Memory B cell (primary cell): ENCODE results near the gene NT5DC3.

Experiments used
- ATAC-seq: fragments of 150-1000 bp; cut with Tn5 transposase; 2 replicates; pipeline ENCODE4 v1.10.0; 2021; ENCODE audit warnings: low read depth, mild to moderate bottlenecking, moderate library complexity
- DNase-seq, 2 donors: peaks; one replicate each; pipeline ENCODE4 v3.0.0; 2022; ENCODE audit warnings: low spot score in 2 of 2
- H3K27ac Mint-ChIP-seq: one replicate; pipeline ENCODE4 v1.8.0; 2022; ENCODE audit warnings: mild to moderate bottlenecking, moderate library complexity, mixed read lengths
- H3K27me3 Mint-ChIP-seq: one replicate; pipeline ENCODE4 v1.8.0; 2022; ENCODE audit warnings: mixed read lengths
- H3K36me3 Mint-ChIP-seq: one replicate; pipeline ENCODE4 v1.8.0; 2022; ENCODE audit warnings: mild to moderate bottlenecking, mixed read lengths
- H3K4me1 Mint-ChIP-seq: one replicate; pipeline ENCODE4 v1.8.0; 2022; ENCODE audit warnings: mixed read lengths
- H3K4me3 Mint-ChIP-seq: one replicate; pipeline ENCODE4 v1.8.0; 2022; ENCODE audit warnings: mild to moderate bottlenecking, moderate library complexity, mixed read lengths
- H3K9me3 Mint-ChIP-seq: one replicate; pipeline ENCODE4 v1.8.0; 2022; ENCODE audit warnings: mixed read lengths

The NT5DC3 gene

DNA sequence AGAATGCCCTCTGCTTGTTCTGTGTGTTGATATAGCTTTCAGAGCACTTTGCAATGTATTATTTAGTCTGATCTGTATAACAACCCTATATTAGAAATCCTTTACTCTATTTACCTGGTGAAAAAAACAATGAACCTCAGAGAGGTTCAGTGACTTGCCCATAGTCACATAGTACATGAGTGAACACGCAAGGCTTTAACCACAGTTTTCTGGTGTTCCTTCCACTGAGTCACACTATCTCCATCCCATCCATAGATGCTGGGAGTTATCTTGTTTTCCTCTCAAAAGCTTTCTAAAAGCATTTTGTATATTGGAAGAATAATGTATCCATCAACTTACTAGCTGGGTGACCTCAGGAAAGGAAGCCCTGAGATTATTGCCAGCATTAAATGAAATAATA lies 104.5 kb downstream of the NT5DC3 start:
- ATAC-seq, result no peak
- no peaks in the 10 kb centered on the region for H3K4me1 Mint-ChIP-seq

DNA sequence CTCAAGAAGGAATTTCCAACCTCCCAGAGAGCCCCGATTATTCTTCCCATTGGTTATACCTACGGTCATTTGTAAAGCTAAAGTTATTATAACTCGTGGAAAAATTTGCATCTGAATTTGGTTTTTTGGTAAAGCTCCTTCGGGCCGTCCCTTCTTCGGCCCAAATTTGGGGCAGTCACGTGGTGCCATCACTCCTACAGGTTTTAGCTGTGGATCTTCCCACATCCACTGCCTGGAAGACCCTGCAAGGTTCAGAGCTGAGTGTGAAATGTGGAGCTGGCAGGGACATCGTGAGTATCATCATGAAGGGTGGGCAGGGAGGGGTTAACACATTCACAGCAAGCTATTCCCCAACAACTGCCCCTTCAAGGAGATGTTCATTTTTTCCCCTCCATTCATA lies 105.7 kb downstream of the NT5DC3 start:
- Mint-ChIP-seq H3K4me3 (no peak overlapping the region), H3K27me3 (peaks cover 10% of the 10 kb centered on the region), H3K9me3 (peaks cover 3% of the 10 kb centered on the region), H3K36me3 (peaks cover 2% of the 10 kb centered on the region), H3K4me1 (no peaks in the 10 kb centered on the region), H3K27ac (no peak overlapping the region)
- DNase-seq (no peak), ATAC-seq (no peak)

More for the DNA sequence above, 104.5 kb downstream of the NT5DC3 start:
- no peak for DNase-seq
- H3K4me3 Mint-ChIP-seq, result no peak overlapping the region
- peaks cover 8% of the 10 kb centered on the region for H3K27me3 Mint-ChIP-seq
- H3K36me3 Mint-ChIP-seq, result peaks cover 2% of the 10 kb centered on the region
- H3K9me3 Mint-ChIP-seq, result peaks cover 2% of the 10 kb centered on the region
- no peak overlapping the region for H3K27ac Mint-ChIP-seq

DNA sequence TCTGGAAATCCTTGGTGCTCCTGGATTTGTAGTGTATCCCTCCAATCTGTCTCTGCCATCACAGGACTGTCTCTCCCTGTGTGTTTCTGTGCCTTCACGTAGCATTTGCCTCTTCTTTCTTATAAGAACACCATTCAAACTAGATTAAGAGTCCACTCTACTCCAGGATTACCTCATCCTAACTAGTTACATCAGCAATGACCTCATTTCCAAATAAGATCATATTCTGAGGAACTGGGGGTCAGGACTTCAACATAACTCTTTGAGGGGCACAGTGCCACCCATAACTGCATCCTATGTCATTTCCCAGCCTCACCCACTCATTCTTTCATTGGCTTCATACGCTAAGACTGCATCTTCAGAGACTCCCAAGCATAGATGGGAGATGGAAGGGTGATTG lies 106.2 kb downstream of the NT5DC3 start:
- ATAC-seq (no peak), DNase-seq (no peak)
- Mint-ChIP-seq H3K36me3 (peaks cover 2% of the 10 kb centered on the region), H3K27me3 (peaks cover 10% of the 10 kb centered on the region), H3K9me3 (peaks cover 3% of the 10 kb centered on the region), H3K27ac (no peak overlapping the region), H3K4me3 (no peak overlapping the region), H3K4me1 (no peaks in the 10 kb centered on the region)

DNA sequence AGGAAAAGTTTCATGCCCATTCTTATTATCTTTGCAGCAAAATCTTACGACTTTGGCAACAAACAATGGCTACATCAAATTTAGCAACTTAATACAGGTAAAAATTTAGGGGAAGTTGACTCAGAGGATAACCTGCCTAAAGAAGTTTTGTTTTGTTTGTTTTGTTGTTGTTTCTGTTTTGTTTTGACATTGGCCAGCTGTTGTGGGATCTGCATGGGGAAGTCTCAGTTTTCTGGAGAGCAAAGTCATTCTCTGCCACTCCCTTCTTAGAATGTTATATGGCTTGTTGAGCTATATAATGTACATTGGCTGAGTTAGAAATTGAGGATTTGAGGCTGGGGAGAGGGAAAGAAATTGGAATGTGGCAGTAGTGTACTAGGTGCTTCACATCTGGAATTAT lies 109.5 kb downstream of the NT5DC3 start:
- Mint-ChIP-seq H3K4me1 (no peaks in the 10 kb centered on the region), H3K27ac (no peak overlapping the region), H3K27me3 (peaks cover 6% of the 10 kb centered on the region), H3K9me3 (peaks cover 3% of the 10 kb centered on the region), H3K4me3 (no peak overlapping the region), H3K36me3 (peaks cover 2% of the 10 kb centered on the region)
- ATAC-seq (no peak), DNase-seq (no peak)

DNA sequence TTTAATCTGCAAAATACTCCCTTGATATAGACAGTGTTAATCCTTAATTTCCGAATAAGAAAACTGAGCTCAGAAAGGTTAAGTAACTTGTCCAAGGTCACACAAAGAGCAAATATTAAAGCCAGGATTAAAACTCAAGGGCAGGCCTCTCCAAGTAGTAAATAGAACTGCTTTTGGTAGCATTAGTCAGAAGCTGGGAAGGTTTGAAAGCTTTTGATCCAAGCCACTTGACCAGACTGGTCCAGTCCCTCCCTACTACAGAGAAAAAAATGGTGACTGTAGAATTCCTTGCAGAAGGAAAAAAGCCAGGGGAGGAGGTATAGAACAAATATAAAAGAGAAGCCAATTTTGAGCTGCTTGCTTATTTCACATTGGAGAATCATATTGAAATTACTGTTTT lies 111.5 kb downstream of the NT5DC3 start:
- ATAC-seq (no peak), DNase-seq (no peak)
- Mint-ChIP-seq H3K27ac (no peak overlapping the region), H3K27me3 (peaks cover 8% of the 10 kb centered on the region), H3K36me3 (peaks cover 2% of the 10 kb centered on the region), H3K4me1 (no peaks in the 10 kb centered on the region), H3K9me3 (peaks cover 3% of the 10 kb centered on the region), H3K4me3 (no peak overlapping the region)

DNA sequence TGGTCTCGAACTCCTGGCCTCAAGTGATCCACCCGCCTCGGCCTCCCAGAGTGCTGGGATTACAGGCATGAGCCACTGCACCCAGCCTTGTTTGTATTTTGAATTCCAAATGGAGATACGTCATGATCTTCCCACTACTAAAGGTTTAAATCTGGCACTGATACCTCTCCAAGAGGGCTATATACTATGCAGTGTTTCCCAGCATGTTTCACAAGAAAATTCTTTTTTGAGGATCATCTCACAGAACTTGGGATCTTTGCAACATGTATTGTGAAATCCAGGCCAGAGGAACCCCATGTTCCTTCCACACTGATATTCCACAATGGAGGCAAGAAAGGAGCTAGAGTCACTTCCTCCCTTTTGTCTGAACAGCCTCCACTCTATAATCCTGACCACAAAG lies 112.7 kb downstream of the NT5DC3 start:
- ATAC-seq, result no peak
- H3K4me3 Mint-ChIP-seq, result no peak overlapping the region
- no peaks in the 10 kb centered on the region for H3K4me1 Mint-ChIP-seq
- H3K36me3 Mint-ChIP-seq, result peaks cover 2% of the 10 kb centered on the region
- DNase-seq, result no peak
- H3K9me3 Mint-ChIP-seq, result peaks cover 3% of the 10 kb centered on the region
- H3K27me3 Mint-ChIP-seq, result peaks cover 6% of the 10 kb centered on the region
- no peak overlapping the region for H3K27ac Mint-ChIP-seq

DNA sequence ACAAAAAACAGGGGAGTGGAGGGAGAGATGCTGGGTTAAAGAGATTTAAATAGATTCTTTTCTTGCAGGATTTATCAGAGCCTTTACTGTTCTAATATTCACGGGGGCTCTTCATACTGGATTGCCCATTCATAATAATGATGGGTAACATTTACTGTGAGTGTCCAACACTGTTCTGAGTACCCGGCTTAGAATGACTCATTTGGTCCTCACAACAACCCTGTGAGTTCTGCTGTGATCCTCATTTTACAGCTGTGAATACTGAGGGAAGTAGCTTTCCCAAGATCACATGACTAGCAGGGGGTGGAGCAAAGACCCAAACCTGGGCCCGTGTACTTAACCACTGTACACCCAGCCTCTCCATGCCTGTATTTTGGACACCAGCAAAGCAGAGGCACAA lies 113.4 kb downstream of the NT5DC3 start:
- ATAC-seq (no peak), DNase-seq (no peak)
- Mint-ChIP-seq H3K4me1 (no peaks in the 10 kb centered on the region), H3K27me3 (peaks cover 6% of the 10 kb centered on the region), H3K4me3 (no peak overlapping the region), H3K36me3 (peaks cover 2% of the 10 kb centered on the region), H3K27ac (no peak overlapping the region), H3K9me3 (peaks cover 3% of the 10 kb centered on the region)

DNA sequence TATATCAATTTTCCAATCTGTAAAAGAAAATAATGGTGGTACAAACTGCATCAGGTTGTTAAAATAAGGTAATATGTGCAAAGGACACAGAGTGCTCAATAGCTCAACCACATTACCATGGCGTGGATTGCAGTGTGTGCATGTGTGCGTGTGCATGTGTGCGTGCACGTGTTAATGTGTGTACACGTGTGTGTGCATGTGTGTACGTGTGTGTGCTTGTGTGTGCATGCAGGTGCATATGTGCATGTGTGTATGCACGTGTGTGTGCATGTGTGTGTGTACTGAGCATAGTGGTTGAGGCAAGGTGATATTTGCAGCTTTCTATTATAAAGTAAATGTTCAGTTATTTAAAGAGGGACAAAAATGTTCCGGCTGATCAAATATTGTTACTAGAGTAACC lies 115.6 kb downstream of the NT5DC3 start:
- no peak for DNase-seq
- Mint-ChIP-seq H3K4me3 (no peak overlapping the region), H3K9me3 (no peaks in the 10 kb centered on the region), H3K36me3 (no peaks in the 10 kb centered on the region), H3K4me1 (no peaks in the 10 kb centered on the region), H3K27ac (no peak overlapping the region), H3K27me3 (peaks cover 2% of the 10 kb centered on the region)
- ATAC-seq, result no peak
